Activated T-cell treated with anti-CD3 and anti-CD28 coated beads, Interleukin-2, amount 50 U/mL, for 24 hours (primary cell): Measurements from ENCODE around the gene RGMA.
"Not testable (repeated sequence)": the region's sequence is repeated elsewhere in the genome, so short reads cannot be mapped to it uniquely, and the experiment has no call there.

Experiments used
- DNase-seq: peaks from one replicate; pipeline ENCODE4 v3.0.0-alpha.2; 2020
- H3K27ac Mint-ChIP-seq: 2 replicates; pipeline ENCODE4 v1.8.0; 2020; ENCODE audit warnings: mild to moderate bottlenecking, mixed read lengths
- H3K27me3 Mint-ChIP-seq: 2 replicates; pipeline ENCODE4 v1.8.0; 2020; ENCODE audit warnings: mixed read lengths
- H3K36me3 Mint-ChIP-seq: 2 replicates; pipeline ENCODE4 v1.8.0; 2020; ENCODE audit warnings: low read depth, mixed read lengths
- H3K4me1 Mint-ChIP-seq: 2 replicates; pipeline ENCODE4 v1.8.0; 2020; ENCODE audit warnings: low read depth, mixed read lengths
- H3K4me3 Mint-ChIP-seq: 2 replicates; pipeline ENCODE4 v1.8.0; 2020; ENCODE audit warnings: mild to moderate bottlenecking, moderate library complexity, mixed read lengths
- H3K9me3 Mint-ChIP-seq: 2 replicates; pipeline ENCODE4 v1.8.0; 2020; ENCODE audit warnings: mixed read lengths

Gene RGMA

GRCh38 chr15:93042211-93042610 is 46.8 kb downstream of the RGMA start:
- DNase-seq = no peak
- no peaks in the 10 kb centered on the region for H3K27me3 Mint-ChIP-seq
- no peaks in the 10 kb centered on the region for H3K4me1 Mint-ChIP-seq
- H3K27ac Mint-ChIP-seq = no peak overlapping the region
- H3K9me3 Mint-ChIP-seq = peaks cover 3% of the 10 kb centered on the region
- H3K36me3 Mint-ChIP-seq = no peaks in the 10 kb centered on the region
- no peak overlapping the region for H3K4me3 Mint-ChIP-seq

- H3K9me3 Mint-ChIP-seq = peaks cover 3% of the 10 kb centered on the region
- no peak overlapping the region for H3K27ac Mint-ChIP-seq
- DNase-seq = no peak
- H3K36me3 Mint-ChIP-seq = no peaks in the 10 kb centered on the region
- H3K4me3 Mint-ChIP-seq = no peak overlapping the region
- H3K4me1 Mint-ChIP-seq = peaks cover under 1% of the 10 kb centered on the region
- no peaks in the 10 kb centered on the region for H3K27me3 Mint-ChIP-seq
Observed at GRCh38 chr15:93041159-93041547, 47.9 kb downstream of the RGMA start.

GRCh38 chr15:93040288-93041158 is 48.5 kb downstream of the RGMA start:
- Mint-ChIP-seq H3K4me1 (peaks cover 6% of the 10 kb centered on the region), H3K27ac (no peak overlapping the region), H3K9me3 (no peaks in the 10 kb centered on the region), H3K4me3 (no peak overlapping the region), H3K27me3 (peaks cover 2% of the 10 kb centered on the region), H3K36me3 (no peaks in the 10 kb centered on the region)
- DNase-seq = no peak

GRCh38 chr15:93039562-93040287 is 49.3 kb downstream of the RGMA start:
- H3K36me3 Mint-ChIP-seq, H3K27ac Mint-ChIP-seq, H3K4me3 Mint-ChIP-seq, DNase-seq, H3K27me3 Mint-ChIP-seq, H3K4me1 Mint-ChIP-seq, H3K9me3 Mint-ChIP-seq: not testable (repeated sequence)

GRCh38 chr15:93037820-93038705 is 50.9 kb downstream of the RGMA start:
- Mint-ChIP-seq H3K4me3 (no peak overlapping the region), H3K9me3 (no peaks in the 10 kb centered on the region), H3K27me3 (peaks cover 2% of the 10 kb centered on the region), H3K36me3 (no peaks in the 10 kb centered on the region), H3K4me1 (peaks cover 6% of the 10 kb centered on the region), H3K27ac (no peak overlapping the region)
- no peak for DNase-seq

- no peaks in the 10 kb centered on the region for H3K36me3 Mint-ChIP-seq
- H3K27ac Mint-ChIP-seq = no peak overlapping the region
- H3K27me3 Mint-ChIP-seq = peaks cover 2% of the 10 kb centered on the region
- H3K4me1 Mint-ChIP-seq = peaks cover 6% of the 10 kb centered on the region
- H3K9me3 Mint-ChIP-seq = no peaks in the 10 kb centered on the region
- H3K4me3 Mint-ChIP-seq = no peak overlapping the region
- DNase-seq = no peak
Observed at GRCh38 chr15:93036951-93037819, 51.8 kb downstream of the RGMA start.

GRCh38 chr15:93035953-93036810 is 52.8 kb downstream of the RGMA start:
- Mint-ChIP-seq H3K36me3 (no peaks in the 10 kb centered on the region), H3K27me3 (peaks cover 2% of the 10 kb centered on the region), H3K9me3 (no peaks in the 10 kb centered on the region), H3K4me3 (no peak overlapping the region), H3K4me1 (peaks cover 8% of the 10 kb centered on the region), H3K27ac (peak overlapping the region; percentile 76)
- DNase-seq = peak; percentile 67

- Mint-ChIP-seq H3K9me3 (no peaks in the 10 kb centered on the region), H3K4me1 (peaks cover 13% of the 10 kb centered on the region), H3K4me3 (no peak overlapping the region), H3K27ac (no peak overlapping the region), H3K27me3 (peaks cover 2% of the 10 kb centered on the region), H3K36me3 (no peaks in the 10 kb centered on the region)
- peak; percentile 28 for DNase-seq
Observed at GRCh38 chr15:93035092-93035915, 53.7 kb downstream of the RGMA start.

GRCh38 chr15:93034512-93034911 is 54.5 kb downstream of the RGMA start:
- no peak overlapping the region for H3K27ac Mint-ChIP-seq
- H3K9me3 Mint-ChIP-seq = no peaks in the 10 kb centered on the region
- DNase-seq = no peak
- H3K36me3 Mint-ChIP-seq = no peaks in the 10 kb centered on the region
- no peak overlapping the region for H3K4me3 Mint-ChIP-seq
- H3K27me3 Mint-ChIP-seq = peaks cover 2% of the 10 kb centered on the region
- H3K4me1 Mint-ChIP-seq = peaks cover 21% of the 10 kb centered on the region

GRCh38 chr15:93033434-93034045 is 55.5 kb downstream of the RGMA start:
- Mint-ChIP-seq H3K27ac (no peak overlapping the region), H3K4me3 (no peak overlapping the region), H3K27me3 (peaks cover 2% of the 10 kb centered on the region), H3K36me3 (peaks cover under 1% of the 10 kb centered on the region), H3K4me1 (peaks cover 30% of the 10 kb centered on the region), H3K9me3 (no peaks in the 10 kb centered on the region)
- peak; percentile 17 for DNase-seq

GRCh38 chr15:93032515-93033206 is 56.4 kb downstream of the RGMA start:
- H3K9me3 Mint-ChIP-seq, H3K27ac Mint-ChIP-seq, H3K36me3 Mint-ChIP-seq, H3K4me3 Mint-ChIP-seq, H3K27me3 Mint-ChIP-seq: not testable (repeated sequence)
- peaks cover 38% of the 10 kb centered on the region for H3K4me1 Mint-ChIP-seq
- peak; percentile 24 for DNase-seq
